HepG2 (cell line): ENCODE results near the gene VPS37B. TPM values are rescaled to one million over a fixed set of nuclear protein-coding genes. Genes with fewer than 3 reads are reported as not detected.

Source experiments
- ATAC-seq: fragments of 200-7000 bp; cut with Tn5 transposase; 3 replicates; pipeline ENCODE4 v1.9.1; 2020; ENCODE audit warnings: mild to moderate bottlenecking, moderate library complexity
- BruUV-seq: library from RNA; stranded (reverse); fragments of 400-500 nt; replicated peaks from 2 replicates; lab custom pipeline; 2021; lab: Mats Ljungman, UMichigan
- CTCF ChIA-PET: fragments of 300-600 bp; formaldehyde crosslinking; extraction: SDS; loops from one replicate; lab custom pipeline; 2021; ENCODE audit warnings: low total read pairs, inconsistent platforms, low intra/inter-chr PET ratio; lab: Yijun Ruan, JAX
- POLR2A ChIA-PET: fragments of 350-600 bp; sonication (Branson Sonifier 250); formaldehyde crosslinking; loops from one replicate; lab custom pipeline; 2020; ENCODE audit warnings: antibody characterized with exemption, inconsistent platforms; lab: Yijun Ruan, JAX
- DNase-seq: peaks from one replicate; pipeline ENCODE4 v3.0.0-alpha.2; 2015; ENCODE audit warnings: low spot score
- FAIRE-seq: peaks from 3 replicates; lab custom pipeline; 2011; peaks lifted over from hg19 to GRCh38; lab: Jason Lieb, UNC
- H2AFZ ChIP-seq: one replicate; pipeline ENCODE4 v1.6.1; 2011; ENCODE audit warnings: low read length, inconsistent platforms
- H3K27ac ChIP-seq: fragments of 300-600 bp; 3 replicates; pipeline ENCODE4 v1.8.0; 2011; ENCODE audit warnings: mixed run types, mild to moderate bottlenecking, mixed read lengths, low read length, inconsistent platforms; ENCODE audit not compliant: insufficient read depth; ENCODE audit errors: extremely low read length
- H3K27me3 ChIP-seq, 2 experiments: fragments of 200-600 bp in 1 of 2; 2 replicates in 1 of 2; 3 replicates in 1 of 2; pipeline versions ENCODE4 v1.6.0 to v1.8.0; 2011; ENCODE audit warnings: low read length in 2 of 2, mild to moderate bottlenecking in 2 of 2, moderate library complexity in 2 of 2, inconsistent platforms in 1 of 2; ENCODE audit not compliant: insufficient read depth in 2 of 2, control insufficient read depth in 1 of 2
- H3K36me3 ChIP-seq, 2 experiments: fragments of 200-600 bp in 1 of 2; replicated peaks in 1 of 2; 2 replicates in 1 of 2; 3 replicates in 1 of 2; pipeline versions ENCODE4 v1.5.1 to v1.8.0; 2011; ENCODE audit warnings: low read length in 2 of 2, inconsistent platforms in 1 of 2; ENCODE audit not compliant: insufficient read depth in 2 of 2, control insufficient read depth in 1 of 2
- H3K4me1 ChIP-seq: 2 replicates; pipeline ENCODE4 v1.5.1; 2012; ENCODE audit warnings: low read length, inconsistent platforms; ENCODE audit not compliant: insufficient read depth
- H3K4me2 ChIP-seq: 2 replicates; pipeline ENCODE4 v1.6.0; 2011; ENCODE audit warnings: low read depth, low read length, inconsistent platforms
- H3K4me3 ChIP-seq, 3 experiments: fragments of 200-600 bp in 1 of 3; sonication (generic), shearing (Covaris generic) in 1 of 3; replicated peaks in 1 of 3; 2 replicates each; pipeline ENCODE4 v1.5.1; 2011 to 2016; ENCODE audit warnings: low read length in 3 of 3, inconsistent platforms in 2 of 3, low read depth in 2 of 3, mild to moderate bottlenecking in 2 of 3, control low read depth in 1 of 3, mixed read lengths in 1 of 3; ENCODE audit not compliant: insufficient read depth in 1 of 3
- H3K79me2 ChIP-seq: one replicate; pipeline ENCODE4 v1.6.1; 2011; ENCODE audit warnings: low read length, inconsistent platforms; ENCODE audit not compliant: insufficient read depth
- H3K9ac ChIP-seq: 2 replicates; pipeline ENCODE4 v1.6.0; 2011; ENCODE audit warnings: mild to moderate bottlenecking, low read depth, low read length, inconsistent platforms; ENCODE audit not compliant: insufficient read depth
- H3K9me3 ChIP-seq: 2 replicates; pipeline ENCODE4 v1.5.1; 2012; ENCODE audit warnings: mild to moderate bottlenecking, low read length
- H4K20me1 ChIP-seq: 2 replicates; pipeline ENCODE4 v1.6.0; 2011; ENCODE audit warnings: inconsistent platforms, mild to moderate bottlenecking, low read length, moderate library complexity; ENCODE audit not compliant: insufficient read depth
- CREM ChIP-seq, 2 experiments: sonication (generic) in 1 of 2; formaldehyde crosslinking in 1 of 2; IDR thresholded peaks; 2 replicates each; pipeline versions ENCODE4 v1.4.0 to v1.6.1; 2016 to 2020; ENCODE audit warnings: antibody characterized with exemption in 1 of 2, mild to moderate bottlenecking in 1 of 2, missing genetic modification reagents in 1 of 2
- FOSL2 ChIP-seq: sonication (generic); formaldehyde crosslinking; IDR thresholded peaks from 2 replicates; pipeline ENCODE4 v1.4.0; 2020; ENCODE audit warnings: missing genetic modification reagents
- HNRNPL ChIP-seq: fragments of 200-400 bp; formaldehyde crosslinking; IDR thresholded peaks from 2 replicates; pipeline ENCODE4 v1.6.1; 2017; ENCODE audit warnings: mild to moderate bottlenecking, low read depth, low read length
- SRY ChIP-seq: sonication (generic); formaldehyde crosslinking; IDR thresholded peaks from 2 replicates; pipeline ENCODE4 v1.8.0; 2022; ENCODE audit warnings: mild to moderate bottlenecking, missing genetic modification reagents
- SUZ12 ChIP-seq: fragments of 150-350 bp; IDR thresholded peaks from 2 replicates; pipeline ENCODE4 v1.6.1; 2014; ENCODE audit warnings: low read depth, low read length
- ZFY ChIP-seq: sonication (generic); formaldehyde crosslinking; IDR thresholded peaks from 2 replicates; pipeline ENCODE4 v1.4.0; 2020; ENCODE audit warnings: missing genetic modification reagents
- ZNF768 ChIP-seq: sonication (generic); formaldehyde crosslinking; IDR thresholded peaks from 2 replicates; pipeline ENCODE4 v1.4.0; 2020; ENCODE audit warnings: missing genetic modification reagents
- ZNF788 ChIP-seq: sonication (generic); formaldehyde crosslinking; IDR thresholded peaks from 2 replicates; pipeline ENCODE4 v1.5.0; 2020; ENCODE audit warnings: mild to moderate bottlenecking, missing genetic modification reagents, borderline replicate concordance
- WGBS: methylation state at CpG from one replicate; pipeline ENCODE4 v1.1.6; 2017; ENCODE audit warnings: low lambda C conversion rate; 5-methylcytosine and 5-hydroxymethylcytosine counted together
- in situ Hi-C: cut with HindIII; loops from 2 replicates; pipeline ENCODE4 v1.10.0; 2017; ENCODE audit warnings: low pct_unique_long_range_greater_than_20kb; ENCODE audit not compliant: extremely low pct_ligation_motif_present
- intact Hi-C: fragments of 100-400 bp; cut with micrococcal nuclease; formaldehyde crosslinking; loops from one replicate; pipeline ENCODE4 v1.10.0; 2022; ENCODE audit not compliant: unreplicated experiment
- polyA plus RNA-seq, 8 experiments: library from polyadenylated mRNA; depleted of rRNA in 3 of 8; stranded (reverse) in 7 of 8; unstranded in 1 of 8; fragments of >200 nt; fragmentation: Illumina TruSeq in 4 of 8; extraction: Trizol in 4 of 8; gene quantifications; 2 replicates each; pipeline versions ENCODE4 v1.2.1 to v1.2.3, GENCODE V29; 2011 to 2016; ENCODE audit warnings: low read depth in 4 of 8, missing spikeins in 1 of 8, mixed read lengths in 1 of 8; ENCODE audit not compliant: insufficient read depth in 1 of 8
- total RNA-seq, 5 experiments: library from RNA; depleted of rRNA; stranded (reverse); fragments of >200 nt; fragmentation: Illumina TruSeq; extraction: Trizol; gene quantifications; 2 replicates each; pipeline ENCODE4 v1.2.3, GENCODE V29; 2016; ENCODE audit warnings: low read depth in 1 of 5
- TF ChIP-seq, protein P1 (sequence below): sonication (generic); formaldehyde crosslinking; conservative IDR thresholded peaks from 2 replicates; pipeline ENCODE4 v1.4.0; 2020; ENCODE audit warnings: missing genetic modification reagents

Gene VPS37B
- total and polyA plus RNA-seq, 2 of the 13 experiments (the other 11 are each of a cell fraction or from before 2014, with no cell fraction given) = 4.6 to 5.3 TPM

DNA sequence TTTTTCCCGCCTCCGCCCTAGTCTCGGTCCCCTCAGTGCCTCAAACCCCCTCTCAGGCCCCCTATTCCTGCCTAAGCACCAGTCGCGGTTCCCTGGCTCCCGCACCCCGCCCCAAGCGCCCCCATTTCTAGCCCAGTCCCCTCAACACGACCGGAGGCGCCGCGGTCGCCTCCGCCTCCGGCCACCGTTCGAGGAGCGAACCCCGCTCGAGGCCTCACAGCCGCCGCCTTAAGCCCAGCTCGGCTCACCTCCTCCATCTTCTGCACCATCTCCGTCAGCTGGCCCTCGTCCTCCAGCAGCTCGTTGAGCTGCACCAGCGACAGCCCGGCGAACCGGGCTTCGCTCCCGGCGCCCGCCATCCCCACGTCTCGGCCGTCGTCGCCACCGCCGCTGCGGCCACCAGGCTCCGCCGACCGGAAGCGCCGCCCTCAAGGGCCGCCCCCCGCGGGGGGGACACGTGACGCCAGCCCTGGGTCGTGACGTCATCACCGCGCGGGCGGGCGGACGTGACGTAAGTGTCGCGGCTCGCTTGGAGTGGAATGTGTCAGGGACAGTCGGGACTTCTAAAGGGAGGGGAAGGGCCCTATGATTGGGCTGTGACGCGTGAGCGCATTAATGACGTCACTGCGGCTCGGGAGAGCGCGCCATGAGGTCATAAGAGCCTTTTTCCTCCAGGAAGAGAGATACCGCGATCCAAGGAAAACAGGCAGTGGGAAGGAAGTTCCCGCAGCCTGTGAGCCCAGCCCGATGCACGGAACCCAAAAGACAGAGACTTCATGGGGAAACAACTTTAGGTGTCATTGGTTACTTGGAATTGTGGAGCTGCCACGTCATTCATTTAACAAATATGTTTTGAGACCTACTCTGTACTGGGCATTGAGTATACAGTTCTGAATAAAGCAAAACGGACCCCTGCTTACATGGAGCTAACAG, at the start of gene VPS37B (continued):
- TF ChIP-seq CREM (IDR thresholded peaks at IDR 0.05) = peak; percentile 93
- peak; percentile 86 for TF ChIP-seq CREM (CRISPR knock-in tag; IDR thresholded peaks at IDR 0.05)
- TF ChIP-seq SUZ12 = no peak
- no peak for TF ChIP-seq ZNF788 (CRISPR knock-in tag)

DNA sequence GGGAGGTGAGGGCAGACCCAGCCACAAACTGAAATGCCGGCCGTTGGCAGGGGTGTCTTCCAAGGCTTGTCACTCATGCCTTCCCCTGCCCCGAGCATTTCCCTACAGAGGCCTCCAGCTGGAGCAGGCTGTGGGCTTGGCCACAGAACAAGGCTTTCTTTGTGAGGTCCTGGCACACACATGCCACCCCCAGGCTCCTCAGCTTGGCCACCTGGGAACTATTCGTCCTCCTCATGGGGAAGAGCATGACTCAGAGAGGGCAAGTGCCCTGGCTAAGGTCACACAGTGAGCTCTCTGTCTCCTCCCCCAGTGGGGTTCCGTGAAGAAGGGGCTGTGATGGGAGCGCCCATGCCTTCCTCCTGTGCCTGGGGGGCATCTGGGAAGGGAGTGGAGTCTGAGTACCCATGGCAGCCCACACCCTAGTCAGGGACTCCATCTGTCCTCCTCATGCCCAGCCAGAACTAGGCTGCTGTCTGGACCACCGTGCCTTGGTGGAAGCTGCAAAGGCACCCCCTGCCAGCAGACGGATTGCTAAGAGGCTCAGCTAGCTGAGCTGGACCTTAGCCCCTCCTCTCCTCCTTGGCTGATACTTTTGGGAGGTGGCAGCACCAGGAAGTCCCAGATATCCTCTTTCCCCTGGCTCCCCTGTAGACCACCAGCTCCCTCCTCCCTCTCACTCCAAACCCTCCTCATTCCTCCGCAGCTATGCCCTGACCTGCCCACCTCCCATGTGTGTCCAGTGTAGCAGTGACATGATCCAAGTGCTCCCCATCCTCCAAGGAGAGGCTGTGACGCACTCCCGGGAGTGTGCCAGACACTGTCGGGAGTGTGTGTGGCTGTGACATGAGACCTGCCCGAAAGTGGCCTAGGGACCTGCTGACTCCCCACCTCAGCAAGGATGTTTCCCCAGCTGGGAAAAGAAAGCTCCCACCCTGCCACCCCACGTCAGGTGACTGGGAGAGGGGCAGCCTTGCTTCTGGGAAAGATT, 49.0 kb upstream of the VPS37B start:
- H2AFZ ChIP-seq = no peak overlapping the region
- peaks cover 0 to 1% of the 10 kb centered on the region in 2 experiments; a peak in 1 of 5 replicates for H3K36me3 ChIP-seq
- no peak overlapping the region for H3K4me3 ChIP-seq
- intact Hi-C loops = no loop called here
- in situ Hi-C loops = loop anchor here (5.0 kb wide), 1 partner anchor 78 kb away; no protein-coding TSS in a partner anchor
- CTCF ChIA-PET = no interaction called here
- H3K27me3 ChIP-seq = no peaks in the 10 kb centered on the region
- H3K4me2 ChIP-seq = no peak overlapping the region
- 95% methylated on average over 6 of the region's 14 CpGs for WGBS
- DNase-seq (peak; percentile 33), ATAC-seq (no peak)
- H3K9me3 ChIP-seq = no peaks in the 10 kb centered on the region
- no peak overlapping the region for H3K27ac ChIP-seq
- no peaks in the 10 kb centered on the region for H4K20me1 ChIP-seq
- peak; percentile 65; the same call in 1 of the 2 replicates for TF ChIP-seq HNRNPL
- TF ChIP-seq, protein P1, sequence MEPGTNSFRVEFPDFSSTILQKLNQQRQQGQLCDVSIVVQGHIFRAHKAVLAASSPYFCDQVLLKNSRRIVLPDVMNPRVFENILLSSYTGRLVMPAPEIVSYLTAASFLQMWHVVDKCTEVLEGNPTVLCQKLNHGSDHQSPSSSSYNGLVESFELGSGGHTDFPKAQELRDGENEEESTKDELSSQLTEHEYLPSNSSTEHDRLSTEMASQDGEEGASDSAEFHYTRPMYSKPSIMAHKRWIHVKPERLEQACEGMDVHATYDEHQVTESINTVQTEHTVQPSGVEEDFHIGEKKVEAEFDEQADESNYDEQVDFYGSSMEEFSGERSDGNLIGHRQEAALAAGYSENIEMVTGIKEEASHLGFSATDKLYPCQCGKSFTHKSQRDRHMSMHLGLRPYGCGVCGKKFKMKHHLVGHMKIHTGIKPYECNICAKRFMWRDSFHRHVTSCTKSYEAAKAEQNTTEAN (CRISPR knock-in tag) = no peak
- TF ChIP-seq FOSL2 (CRISPR knock-in tag) = 0 out of 2 replicates have a peak, but pooled peaks have one; percentile 18
- peak; percentile 98 for TF ChIP-seq ZNF768 (CRISPR knock-in tag)
- TF ChIP-seq SRY (CRISPR knock-in tag) = no peak
- no peak for TF ChIP-seq ZFY (CRISPR knock-in tag)
- TF ChIP-seq, all 625 proteins: peak for 3
- H3K9ac ChIP-seq = no peak overlapping the region
- H3K4me1 ChIP-seq = peaks cover 29% of the 10 kb centered on the region
- no peaks in the 10 kb centered on the region for H3K79me2 ChIP-seq
- BruUV-seq = no TSS peak
- no peak for FAIRE-seq
- POLR2A ChIA-PET = interaction anchor here (0.6 to 2.7 kb wide), 3 partner anchors 47 to 140 kb away, joined by 3 to 21 read pairs (median 3); no protein-coding TSS in a partner anchor
